KOPT-K1 (cell line): ENCODE data around the gene CD37.
"Not testable (repeated sequence)": the region's sequence is repeated elsewhere in the genome, so short reads cannot be mapped to it uniquely, and the experiment has no call there.

Experiments
- H3K27ac ChIP-seq: fragments of 200-600 bp; sonication (generic); 2 replicates; pipeline ENCODE4 v1.5.1; 2016; ENCODE audit warnings: antibody characterized with exemption, mild to moderate bottlenecking, low read depth, low read length; ENCODE audit not compliant: poor library complexity, severe bottlenecking
- H3K36me3 ChIP-seq: fragments of 200-600 bp; sonication (generic); 2 replicates; pipeline ENCODE4 v1.5.1; 2017; ENCODE audit warnings: antibody characterized with exemption, mild to moderate bottlenecking, low read length, moderate library complexity; ENCODE audit not compliant: insufficient read depth
- H3K9me3 ChIP-seq: fragments of 200-600 bp; sonication (generic); 2 replicates; pipeline ENCODE4 v1.5.1; 2017; ENCODE audit warnings: antibody characterized with exemption, low read length, mild to moderate bottlenecking; ENCODE audit not compliant: insufficient read depth, poor library complexity, severe bottlenecking

CD37 gene

DNA sequence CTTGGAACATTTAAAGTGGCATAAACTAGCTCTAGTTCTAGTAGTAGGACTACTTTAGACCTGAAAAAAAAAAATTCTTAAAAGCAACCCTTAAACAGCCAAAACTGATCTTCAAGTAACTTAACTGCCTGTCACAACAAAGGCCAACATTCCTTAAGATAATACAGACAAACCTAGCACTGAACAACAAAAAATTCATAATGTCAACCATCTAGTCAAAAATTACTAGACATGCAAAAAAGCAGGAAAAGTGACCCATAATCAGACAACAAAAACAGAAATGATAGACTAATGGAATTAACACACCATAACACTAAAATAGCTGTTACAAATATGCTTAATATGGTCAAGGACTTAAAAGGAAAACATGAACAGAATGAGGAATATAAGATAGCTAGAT lies 16.9 kb upstream of the CD37 start:
- no peaks in the 10 kb centered on the region for H3K36me3 ChIP-seq
- peaks cover 16% of the 10 kb centered on the region for H3K9me3 ChIP-seq
- H3K27ac ChIP-seq, result no peak overlapping the region

DNA sequence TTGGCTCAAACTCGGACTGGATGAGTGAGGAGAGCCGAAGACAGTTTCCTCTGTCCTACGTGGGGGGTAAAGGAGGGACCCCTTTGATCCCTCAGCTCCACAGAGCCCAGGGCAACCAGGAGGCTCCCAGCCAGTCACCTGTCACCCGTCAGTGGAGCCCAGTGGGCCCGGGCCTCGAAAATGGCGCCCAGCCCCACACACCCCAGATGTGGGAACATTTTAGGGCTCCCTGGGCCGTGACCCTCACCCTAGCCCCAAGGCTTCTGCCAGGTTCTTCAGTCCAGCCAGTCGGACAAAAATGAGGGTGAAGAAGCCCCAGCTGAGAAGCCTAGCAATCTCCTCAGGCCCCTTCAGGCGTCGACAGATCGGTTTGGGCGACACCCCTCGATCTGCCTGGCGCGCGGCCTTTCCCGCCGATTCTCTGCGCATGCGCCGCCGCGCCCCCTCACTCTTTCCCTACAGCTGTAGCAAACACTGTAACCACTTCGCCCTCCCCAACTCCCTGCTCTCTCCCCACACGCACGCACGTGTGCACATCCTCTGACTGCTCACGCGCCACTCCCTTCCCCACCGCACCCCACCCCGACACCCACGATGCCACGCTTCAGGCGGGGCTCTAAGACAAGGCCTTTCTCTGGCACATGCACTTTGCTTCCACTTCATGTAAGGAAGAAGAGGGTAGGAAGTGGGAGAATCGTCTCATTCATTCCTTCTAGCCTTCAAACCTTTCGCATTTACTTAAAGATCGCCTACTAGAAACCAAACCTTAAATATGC lies 10.2 kb upstream of the CD37 start, which contains the start of gene SLC6A16:
Gene SLC6A16 (minus strand): TSS at position 391 of the 776 bp plus-strand sequence. CDS start 13,844 bp downstream, outside the sequence.
- Histone ChIP-seq H3K9me3 (no peaks in the 10 kb centered on the region), H3K27ac (no peak within 1 kb of the TSS)

DNA sequence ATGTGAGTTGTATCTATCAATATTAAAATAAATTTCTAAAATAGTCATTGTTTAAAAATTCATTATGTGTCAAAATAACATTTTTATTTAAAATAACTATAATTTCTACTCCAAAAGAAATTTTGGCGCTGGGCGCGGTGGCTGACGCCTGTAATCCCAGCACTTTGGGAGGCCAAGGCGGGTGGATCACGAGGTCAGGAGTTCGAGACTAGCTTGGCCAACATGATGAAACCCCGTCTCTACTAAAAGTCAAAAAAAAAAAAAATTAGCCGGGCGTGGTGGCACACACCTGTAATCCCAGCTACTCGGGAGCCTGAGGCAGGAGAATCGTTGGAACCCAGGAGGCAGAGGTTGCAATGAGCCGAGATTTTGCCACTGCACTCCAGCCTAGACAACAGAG lies 9.4 kb upstream of the CD37 start:
- not testable (repeated sequence) for H3K36me3 ChIP-seq, H3K27ac ChIP-seq, H3K9me3 ChIP-seq

More for the DNA sequence above, 10.2 kb upstream of the CD37 start, which contains the start of gene SLC6A16:
- no peaks in the 10 kb centered on the region for H3K36me3 ChIP-seq

DNA sequence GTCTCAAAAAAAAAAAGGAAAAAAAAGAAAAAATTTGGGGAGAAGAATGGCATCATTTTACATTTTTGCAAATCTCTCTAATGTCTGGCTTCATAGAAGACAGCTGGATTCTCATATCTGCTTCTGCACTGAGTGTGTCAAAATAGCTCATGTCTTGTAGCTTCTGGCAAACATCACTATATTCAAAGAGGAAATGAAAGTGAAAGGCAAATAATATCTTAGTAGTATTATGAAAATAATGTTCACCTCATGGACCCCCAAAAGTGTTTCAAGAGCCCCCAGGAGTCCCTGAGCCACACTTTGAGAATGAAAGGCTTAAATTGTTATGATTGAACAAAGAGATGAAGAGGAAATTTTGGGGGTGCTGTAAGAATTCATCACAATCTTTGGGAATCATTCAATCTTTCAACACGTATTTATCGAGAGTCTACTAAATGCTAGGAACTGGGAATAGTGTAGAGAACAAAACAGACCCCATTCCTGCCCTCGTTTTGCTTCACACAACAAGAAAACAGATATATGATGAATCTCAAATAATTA lies 9.0 kb upstream of the CD37 start:
- Histone ChIP-seq H3K27ac (no peak overlapping the region), H3K36me3 (peaks cover 6% of the 10 kb centered on the region; the same call in 1 of the 2 replicates), H3K9me3 (no peaks in the 10 kb centered on the region)

DNA sequence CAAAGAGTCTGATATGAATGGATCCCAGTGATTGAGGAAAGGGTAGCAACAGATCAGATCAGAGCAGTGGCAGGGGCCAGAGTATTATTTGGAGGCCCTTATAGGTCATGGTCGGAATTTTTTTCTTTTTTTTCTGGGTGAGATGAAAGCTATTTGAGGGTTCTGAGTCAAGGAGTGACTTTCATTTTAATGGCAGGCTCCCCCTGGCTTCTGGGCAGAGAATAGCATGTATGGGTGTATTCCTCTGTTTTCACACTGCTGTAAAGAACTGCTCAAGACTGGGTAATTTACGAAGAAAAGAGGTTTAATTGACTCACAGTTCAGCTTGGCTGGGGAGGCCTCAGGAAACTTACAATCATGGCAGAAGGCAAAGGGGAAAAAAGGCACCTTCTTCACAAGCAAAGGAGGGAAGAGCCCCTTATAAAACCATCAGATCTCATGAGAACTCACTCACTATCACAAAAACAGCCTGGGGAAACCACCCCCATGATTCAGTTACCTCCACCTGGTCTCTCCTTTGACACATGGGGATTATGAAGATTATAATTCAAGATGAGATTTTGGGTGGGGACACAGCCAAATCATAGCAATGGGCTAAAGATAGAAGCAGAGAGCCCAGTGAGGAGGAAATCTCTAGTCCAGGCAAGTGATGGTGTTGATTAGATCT lies 7.2 kb upstream of the CD37 start:
- no peaks in the 10 kb centered on the region for H3K9me3 ChIP-seq
- peaks cover 6% of the 10 kb centered on the region; the same call in 1 of the 2 replicates for H3K36me3 ChIP-seq
- H3K27ac ChIP-seq, result no peak overlapping the region

DNA sequence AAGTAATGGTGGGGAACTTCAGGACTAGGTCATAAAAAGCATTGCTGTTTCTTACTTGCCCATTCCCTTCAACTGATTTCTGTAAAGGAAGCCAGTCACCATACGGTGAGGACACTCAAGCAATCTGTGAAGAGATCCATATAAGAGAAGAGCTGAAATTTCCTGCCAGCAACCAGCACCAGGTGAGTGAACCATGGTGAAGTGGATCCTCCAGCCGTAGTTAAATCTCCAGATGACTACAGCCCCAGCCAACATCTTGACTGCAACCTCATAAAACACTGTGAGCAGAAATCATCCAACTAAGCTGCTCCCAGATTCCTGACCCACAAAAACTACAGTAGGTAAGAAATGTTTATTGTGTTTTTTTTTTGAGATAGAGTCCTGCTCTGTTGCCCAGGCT lies 6.5 kb upstream of the CD37 start:
- Histone ChIP-seq H3K36me3 (peaks cover 6% of the 10 kb centered on the region; the same call in 1 of the 2 replicates), H3K27ac (no peak overlapping the region), H3K9me3 (no peaks in the 10 kb centered on the region)

DNA sequence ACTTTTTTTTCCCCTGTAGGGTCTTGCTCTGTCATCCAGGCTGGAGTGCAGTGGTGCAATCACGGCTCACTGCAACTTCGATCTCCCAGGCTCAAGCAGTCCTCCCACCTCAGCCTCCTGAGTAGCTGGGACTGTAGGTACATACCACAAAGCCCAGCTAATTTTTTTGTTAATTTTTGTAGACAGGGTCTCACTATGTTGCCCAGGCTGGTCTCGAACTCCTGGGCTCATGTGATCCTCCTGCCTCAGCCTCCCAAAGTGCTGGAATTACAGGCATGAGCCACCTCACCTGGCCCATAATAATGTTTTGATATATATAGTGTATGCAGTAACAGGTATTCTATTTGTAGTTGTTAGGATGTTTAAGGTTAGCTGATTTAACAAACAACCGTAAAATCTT lies 4.0 kb upstream of the CD37 start:
- H3K9me3 ChIP-seq, H3K36me3 ChIP-seq, H3K27ac ChIP-seq: not testable (repeated sequence)

DNA sequence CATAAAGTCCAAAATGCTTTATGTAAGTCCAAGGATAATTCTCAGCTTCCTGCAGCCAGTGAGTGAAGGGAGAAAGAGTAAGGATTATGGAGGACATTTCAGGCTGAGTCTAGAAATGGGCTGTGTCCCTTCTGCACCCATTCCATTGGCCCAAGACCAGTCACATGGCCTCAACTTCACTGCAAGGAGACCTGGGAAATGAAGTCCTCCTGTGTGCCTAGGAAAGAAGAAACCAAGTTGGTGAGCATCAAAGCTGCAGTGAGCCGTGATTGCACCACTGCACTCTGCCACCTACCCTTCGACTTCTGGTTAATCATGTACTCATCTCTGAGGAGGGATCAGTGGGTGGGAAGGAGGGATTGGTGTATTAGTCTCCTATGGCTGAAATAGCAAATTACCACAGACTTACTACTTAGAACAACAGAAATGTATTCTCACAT lies 3.6 kb upstream of the CD37 start:
- H3K27ac ChIP-seq, result no peak overlapping the region
- peaks cover 6% of the 10 kb centered on the region; the same call in 1 of the 2 replicates for H3K36me3 ChIP-seq
- no peaks in the 10 kb centered on the region for H3K9me3 ChIP-seq

DNA sequence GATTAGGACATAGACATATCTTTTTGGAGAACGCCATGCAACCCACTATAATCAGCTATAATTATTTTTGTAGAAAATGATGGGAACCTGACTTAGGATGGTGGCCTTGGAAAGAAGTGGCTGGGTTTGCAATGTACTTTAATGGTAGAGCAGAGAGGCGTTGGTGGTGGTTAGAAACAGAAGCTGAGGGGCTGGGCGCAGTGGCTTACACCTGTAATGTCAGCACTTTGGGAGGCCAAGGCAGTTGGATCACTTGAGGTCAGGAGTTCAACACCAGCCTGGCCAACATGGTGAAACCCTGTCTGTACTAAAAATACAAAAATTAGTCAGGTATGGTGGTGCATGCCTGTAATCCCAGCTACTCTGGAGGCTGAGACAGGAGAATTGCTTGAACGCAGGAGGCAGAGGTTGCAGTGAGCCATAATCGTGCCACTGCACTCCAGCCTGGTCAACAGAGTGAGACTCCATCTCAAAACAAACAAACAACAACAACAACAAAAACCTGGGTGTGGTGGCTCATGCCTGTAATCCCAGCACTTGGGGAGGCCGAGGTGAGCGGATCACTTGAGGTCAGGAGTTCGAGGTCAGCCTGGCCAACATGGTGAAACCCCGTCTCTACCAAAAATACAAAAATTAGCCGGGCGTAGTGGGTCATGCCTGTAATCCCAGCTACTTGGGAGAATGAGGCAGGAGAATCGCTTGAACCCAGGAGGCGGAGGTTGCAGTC lies 2.4 kb upstream of the CD37 start:
- H3K36me3 ChIP-seq, H3K9me3 ChIP-seq: not testable (repeated sequence)
- H3K27ac ChIP-seq, result peak overlapping the region; percentile 75

DNA sequence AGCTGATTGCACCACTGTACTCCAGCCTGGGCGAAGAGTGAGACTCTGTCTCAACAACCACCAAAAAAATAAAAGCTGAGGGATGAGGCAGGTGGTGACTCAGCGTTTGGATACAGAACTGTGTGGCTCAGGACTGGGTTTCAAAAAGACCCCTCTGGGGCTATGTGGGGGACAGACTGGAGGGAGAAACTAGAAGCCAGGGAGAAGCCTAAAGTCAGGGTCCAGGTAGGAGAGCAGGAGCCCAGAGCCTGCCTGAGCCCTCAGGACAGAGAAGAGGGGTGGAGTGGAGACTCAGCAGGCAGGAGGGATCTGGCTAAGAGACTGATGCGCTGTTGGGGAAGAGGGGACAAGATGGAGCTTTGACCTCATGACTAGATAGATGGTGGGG lies 1.8 kb upstream of the CD37 start:
- Histone ChIP-seq H3K9me3 (no peaks in the 10 kb centered on the region), H3K27ac (peak overlapping the region; percentile 75), H3K36me3 (peaks cover 6% of the 10 kb centered on the region; the same call in 1 of the 2 replicates)

DNA sequence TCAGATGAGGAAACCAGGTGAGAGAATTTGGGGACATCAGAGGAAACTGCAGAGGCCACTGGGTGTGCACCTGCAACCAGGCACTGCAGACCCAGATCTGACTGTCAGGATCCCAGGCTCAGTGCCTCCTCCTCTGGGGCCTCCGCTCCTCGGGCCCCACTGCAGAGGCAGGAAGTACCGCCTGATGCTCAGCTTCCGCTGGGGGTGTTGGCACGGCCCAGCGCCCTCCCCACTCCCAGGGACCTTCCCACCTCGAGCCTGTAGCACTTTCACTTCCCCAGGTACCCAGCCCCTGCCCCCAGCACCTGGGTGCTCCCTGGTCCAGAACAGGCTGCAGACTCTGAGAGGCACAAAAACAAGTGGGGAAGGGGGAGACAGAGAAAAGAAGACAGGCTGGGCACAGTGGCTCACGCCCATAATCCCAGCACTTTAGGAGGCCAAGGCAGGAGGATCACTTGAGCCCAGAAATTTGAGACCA lies 1.4 kb upstream of the CD37 start:
- Histone ChIP-seq H3K27ac (peak overlapping the region; percentile 75), H3K9me3 (no peaks in the 10 kb centered on the region), H3K36me3 (peaks cover 6% of the 10 kb centered on the region; the same call in 1 of the 2 replicates)

DNA sequence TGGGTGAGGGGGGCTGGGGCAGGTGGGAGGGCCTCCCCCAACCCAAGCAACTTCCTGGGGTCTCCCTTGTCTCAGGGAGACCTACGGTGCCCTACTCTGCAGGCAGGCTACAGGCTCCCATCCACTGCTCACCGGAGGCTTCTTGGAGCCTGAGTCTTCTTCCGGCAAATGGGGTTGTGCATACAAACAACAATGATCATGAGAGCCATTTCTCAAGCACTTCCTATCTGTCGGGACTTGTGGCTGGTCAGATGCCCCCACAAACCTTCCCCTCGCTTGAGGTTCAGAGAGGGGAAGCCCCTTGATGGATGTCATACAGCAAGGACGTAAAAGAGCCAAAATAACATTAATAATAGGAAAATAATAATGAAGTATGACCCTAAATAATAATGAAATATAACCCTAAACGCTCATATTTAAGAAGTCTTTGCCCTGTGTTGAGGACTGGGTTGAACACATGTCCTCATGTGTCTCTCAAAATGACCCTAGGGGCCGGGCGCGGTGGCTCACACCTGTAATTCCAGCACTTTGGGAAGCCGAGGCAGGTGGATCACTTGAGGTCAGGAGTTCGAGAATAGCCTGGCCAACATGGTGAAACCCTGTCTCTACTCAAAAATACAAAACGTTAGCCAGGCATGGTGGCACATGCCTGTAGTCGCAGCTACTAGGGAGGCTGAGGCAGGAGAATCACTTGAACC lies 727 bp downstream of the CD37 start:
- H3K9me3 ChIP-seq, result no peaks in the 10 kb centered on the region
- H3K27ac ChIP-seq, result peak overlapping the region; percentile 75
- peaks cover 3% of the 10 kb centered on the region; the same call in 1 of the 2 replicates for H3K36me3 ChIP-seq

DNA sequence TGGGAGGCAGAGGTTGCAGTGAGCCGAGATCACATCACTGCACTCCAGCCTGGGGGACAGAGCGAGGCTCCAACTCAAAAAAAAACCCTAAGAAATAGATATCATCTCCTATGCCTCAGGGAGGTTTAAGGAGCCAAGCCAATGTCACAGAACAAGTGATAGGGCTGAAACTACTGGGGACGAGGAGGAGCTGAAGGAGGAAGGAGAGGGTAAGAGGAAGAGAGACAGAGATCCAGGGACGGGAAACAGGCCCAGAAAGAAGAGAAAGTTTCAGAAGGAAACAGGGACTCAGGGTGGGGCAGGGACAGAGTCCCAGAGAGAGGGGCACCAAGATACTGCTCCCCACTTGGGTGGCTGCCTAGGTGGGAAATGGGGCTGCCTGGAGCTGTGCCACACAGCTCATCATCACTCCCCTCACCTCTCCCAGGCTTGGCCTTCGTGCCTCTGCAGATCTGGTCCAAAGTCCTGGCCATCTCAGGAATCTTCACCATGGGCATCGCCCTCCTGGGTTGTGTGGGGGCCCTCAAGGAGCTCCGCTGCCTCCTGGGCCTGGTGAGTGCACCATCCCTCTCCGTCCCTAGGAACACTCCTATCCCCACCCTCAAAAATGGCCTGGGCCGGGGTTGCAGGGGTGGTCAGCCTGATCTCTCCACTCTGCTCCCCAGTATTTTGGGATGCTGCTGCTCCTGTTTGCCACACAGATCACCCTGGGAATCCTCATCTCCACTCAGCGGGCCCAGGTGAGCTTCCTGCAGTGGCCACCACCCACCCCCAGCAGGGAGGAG lies 1.5 kb downstream of the CD37 start:
- Histone ChIP-seq H3K27ac (no peak overlapping the region), H3K9me3 (no peaks in the 10 kb centered on the region), H3K36me3 (peaks cover 3% of the 10 kb centered on the region; the same call in 1 of the 2 replicates)
